ENCODE data around the gene MAD1L1. TPM values are rescaled to one million over a fixed set of nuclear protein-coding genes. Genes with fewer than 3 reads are reported as not detected.

Gene MAD1L1
- total RNA-seq, 1 experiment from 2014 or later = 38.5 TPM

DNA sequence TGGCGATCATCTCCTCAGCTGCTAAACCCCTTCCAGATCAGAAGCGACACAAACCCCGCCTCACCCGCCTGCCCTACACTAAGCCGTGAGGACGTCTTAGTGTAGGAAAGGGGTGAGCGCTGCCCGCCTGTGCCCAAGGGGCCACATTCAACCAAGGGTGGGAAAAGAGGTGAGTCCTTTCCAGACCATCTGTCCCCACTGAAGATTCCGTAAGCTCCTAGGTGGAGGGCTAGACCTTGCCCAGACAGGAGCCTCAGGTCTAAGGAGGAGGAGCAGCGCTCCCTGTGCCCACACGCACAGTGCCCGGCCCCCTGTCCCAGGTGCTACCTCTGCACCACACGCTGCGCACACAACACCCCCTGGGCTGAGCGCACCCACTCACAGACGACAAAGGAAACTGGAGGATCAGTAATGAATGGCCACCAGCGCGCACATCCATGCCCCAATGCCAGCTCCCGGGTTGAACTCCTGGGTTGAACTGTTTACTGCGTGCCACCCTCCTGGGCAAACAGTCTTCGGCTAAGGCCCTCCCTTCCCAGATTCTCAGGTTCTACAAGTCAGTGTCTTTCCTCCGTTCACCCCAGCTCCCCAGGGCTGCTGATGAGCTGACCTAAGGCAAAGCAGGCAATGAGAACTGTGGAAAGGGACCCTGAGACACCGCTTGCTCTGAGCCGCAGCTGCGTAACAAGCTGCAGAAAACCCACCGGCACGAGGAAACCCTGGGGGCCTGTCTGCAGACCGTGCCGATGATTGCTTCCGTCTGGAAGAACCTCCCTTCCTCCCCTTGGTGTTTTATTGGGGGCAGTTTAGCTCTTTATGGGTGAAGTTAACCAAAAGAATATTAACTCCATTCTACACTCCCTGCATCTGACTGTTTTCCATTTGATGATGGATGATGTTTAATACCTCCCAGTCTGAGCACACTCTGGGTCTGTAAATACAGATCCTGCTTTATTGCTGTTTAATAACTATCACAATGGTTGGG, 185.9 kb downstream of the MAD1L1 start:
- Histone ChIP-seq H2AFZ (ENCODE audit: low read depth, low read length, poor library complexity, severe bottlenecking) (no peak overlapping the region), H3K9me3 (ENCODE audit: control insufficient read depth in 1 of 2, insufficient read depth in 1 of 2, low read depth in 1 of 2, low read length in 2 of 2) (no peaks in the 10 kb centered on the region), H3K4me2 (ENCODE audit: low read length) (no peak overlapping the region), H3K27ac (ENCODE audit: low read depth, low read length) (no peak overlapping the region), H3K9ac (ENCODE audit: low read length) (no peak overlapping the region), H3K4me1 (ENCODE audit: control insufficient read depth in 1 of 2, insufficient read depth in 2 of 2, low read length in 2 of 2) (no peaks in the 10 kb centered on the region; a peak in 1 of 4 replicates), H3K4me3 (replicated peaks in 1 of 2; ENCODE audit: low read depth in 1 of 2, low read length in 2 of 2) (no peak overlapping the region), H3K27me3 (ENCODE audit: insufficient read depth, low read length) (no peaks in the 10 kb centered on the region), H4K20me1 (ENCODE audit: insufficient read depth) (no peaks in the 10 kb centered on the region), H3K9me2 (ENCODE audit: insufficient read depth) (no peaks in the 10 kb centered on the region), H3K79me2 (ENCODE audit: insufficient read depth, low read length) (no peaks in the 10 kb centered on the region; the same call in 1 of the 2 replicates), H3K36me3 (ENCODE audit: control insufficient read depth in 1 of 2, insufficient read depth in 2 of 2, low read length in 2 of 2) (no peaks in the 10 kb centered on the region)
- DNase-seq (ENCODE audit: low read depth, low spot score) (no peak), ATAC-seq (no peak)
- RAD21 ChIA-PET (ENCODE audit: low non-redundant PET in 1 of 2, low total read pairs in 2 of 2, uncharacterized antibody in 2 of 2, unreplicated experiment in 2 of 2) = no interaction called here
- TF ChIP-seq, protein P1, sequence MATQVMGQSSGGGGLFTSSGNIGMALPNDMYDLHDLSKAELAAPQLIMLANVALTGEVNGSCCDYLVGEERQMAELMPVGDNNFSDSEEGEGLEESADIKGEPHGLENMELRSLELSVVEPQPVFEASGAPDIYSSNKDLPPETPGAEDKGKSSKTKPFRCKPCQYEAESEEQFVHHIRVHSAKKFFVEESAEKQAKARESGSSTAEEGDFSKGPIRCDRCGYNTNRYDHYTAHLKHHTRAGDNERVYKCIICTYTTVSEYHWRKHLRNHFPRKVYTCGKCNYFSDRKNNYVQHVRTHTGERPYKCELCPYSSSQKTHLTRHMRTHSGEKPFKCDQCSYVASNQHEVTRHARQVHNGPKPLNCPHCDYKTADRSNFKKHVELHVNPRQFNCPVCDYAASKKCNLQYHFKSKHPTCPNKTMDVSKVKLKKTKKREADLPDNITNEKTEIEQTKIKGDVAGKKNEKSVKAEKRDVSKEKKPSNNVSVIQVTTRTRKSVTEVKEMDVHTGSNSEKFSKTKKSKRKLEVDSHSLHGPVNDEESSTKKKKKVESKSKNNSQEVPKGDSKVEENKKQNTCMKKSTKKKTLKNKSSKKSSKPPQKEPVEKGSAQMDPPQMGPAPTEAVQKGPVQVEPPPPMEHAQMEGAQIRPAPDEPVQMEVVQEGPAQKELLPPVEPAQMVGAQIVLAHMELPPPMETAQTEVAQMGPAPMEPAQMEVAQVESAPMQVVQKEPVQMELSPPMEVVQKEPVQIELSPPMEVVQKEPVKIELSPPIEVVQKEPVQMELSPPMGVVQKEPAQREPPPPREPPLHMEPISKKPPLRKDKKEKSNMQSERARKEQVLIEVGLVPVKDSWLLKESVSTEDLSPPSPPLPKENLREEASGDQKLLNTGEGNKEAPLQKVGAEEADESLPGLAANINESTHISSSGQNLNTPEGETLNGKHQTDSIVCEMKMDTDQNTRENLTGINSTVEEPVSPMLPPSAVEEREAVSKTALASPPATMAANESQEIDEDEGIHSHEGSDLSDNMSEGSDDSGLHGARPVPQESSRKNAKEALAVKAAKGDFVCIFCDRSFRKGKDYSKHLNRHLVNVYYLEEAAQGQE (IDR thresholded peaks at IDR 0.05; ENCODE audit: low read depth) = no peak
- TF ChIP-seq CBX3 (IDR thresholded peaks at IDR 0.05; ENCODE audit: low read depth) (no peak), ELF1 (IDR thresholded peaks at IDR 0.05; ENCODE audit: borderline replicate concordance, low read depth) (no peak), CEBPB (IDR thresholded peaks at IDR 0.05; ENCODE audit: low read depth) (no peak), ZFX (IDR thresholded peaks at IDR 0.05) (no peak), POLR2AphosphoS5 (IDR thresholded peaks at IDR 0.05; ENCODE audit: low read depth, low read length) (no peak), ZNF274 (IDR thresholded peaks at IDR 0.05; ENCODE audit: low read depth, low read length) (no peak), TCF7L2 (IDR thresholded peaks at IDR 0.05; ENCODE audit: borderline replicate concordance, extremely low read depth, insufficient read depth, insufficient read length) (no peak), POLR2A (IDR thresholded peaks at IDR 0.05; ENCODE audit: borderline replicate concordance, extremely low read depth, insufficient read depth, insufficient read length) (no peak), RAD21 (IDR thresholded peaks at IDR 0.05; ENCODE audit: low read depth) (no peak), FOSL1 (IDR thresholded peaks at IDR 0.05; ENCODE audit: low read depth) (no peak), SP1 (IDR thresholded peaks at IDR 0.05; ENCODE audit: low read depth) (no peak), SIN3A (IDR thresholded peaks at IDR 0.05; ENCODE audit: low read depth) (no peak), SRF (IDR thresholded peaks at IDR 0.05; ENCODE audit: low read depth) (no peak), EGR1 (IDR thresholded peaks at IDR 0.05; ENCODE audit: low read depth) (no peak)
- TF ChIP-seq, protein P2, sequence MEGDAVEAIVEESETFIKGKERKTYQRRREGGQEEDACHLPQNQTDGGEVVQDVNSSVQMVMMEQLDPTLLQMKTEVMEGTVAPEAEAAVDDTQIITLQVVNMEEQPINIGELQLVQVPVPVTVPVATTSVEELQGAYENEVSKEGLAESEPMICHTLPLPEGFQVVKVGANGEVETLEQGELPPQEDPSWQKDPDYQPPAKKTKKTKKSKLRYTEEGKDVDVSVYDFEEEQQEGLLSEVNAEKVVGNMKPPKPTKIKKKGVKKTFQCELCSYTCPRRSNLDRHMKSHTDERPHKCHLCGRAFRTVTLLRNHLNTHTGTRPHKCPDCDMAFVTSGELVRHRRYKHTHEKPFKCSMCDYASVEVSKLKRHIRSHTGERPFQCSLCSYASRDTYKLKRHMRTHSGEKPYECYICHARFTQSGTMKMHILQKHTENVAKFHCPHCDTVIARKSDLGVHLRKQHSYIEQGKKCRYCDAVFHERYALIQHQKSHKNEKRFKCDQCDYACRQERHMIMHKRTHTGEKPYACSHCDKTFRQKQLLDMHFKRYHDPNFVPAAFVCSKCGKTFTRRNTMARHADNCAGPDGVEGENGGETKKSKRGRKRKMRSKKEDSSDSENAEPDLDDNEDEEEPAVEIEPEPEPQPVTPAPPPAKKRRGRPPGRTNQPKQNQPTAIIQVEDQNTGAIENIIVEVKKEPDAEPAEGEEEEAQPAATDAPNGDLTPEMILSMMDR (IDR thresholded peaks at IDR 0.05 in 2 of 3, conservative IDR thresholded peaks at IDR 0.05 in 1 of 3; ENCODE audit: borderline replicate concordance in 1 of 3, insufficient read depth in 1 of 3, low read depth in 2 of 3, low read length in 2 of 3) = no peak
- TF ChIP-seq, protein P3, sequence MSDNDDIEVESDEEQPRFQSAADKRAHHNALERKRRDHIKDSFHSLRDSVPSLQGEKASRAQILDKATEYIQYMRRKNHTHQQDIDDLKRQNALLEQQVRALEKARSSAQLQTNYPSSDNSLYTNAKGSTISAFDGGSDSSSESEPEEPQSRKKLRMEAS (IDR thresholded peaks at IDR 0.05) = no peak
- TF ChIP-seq, protein P4, sequence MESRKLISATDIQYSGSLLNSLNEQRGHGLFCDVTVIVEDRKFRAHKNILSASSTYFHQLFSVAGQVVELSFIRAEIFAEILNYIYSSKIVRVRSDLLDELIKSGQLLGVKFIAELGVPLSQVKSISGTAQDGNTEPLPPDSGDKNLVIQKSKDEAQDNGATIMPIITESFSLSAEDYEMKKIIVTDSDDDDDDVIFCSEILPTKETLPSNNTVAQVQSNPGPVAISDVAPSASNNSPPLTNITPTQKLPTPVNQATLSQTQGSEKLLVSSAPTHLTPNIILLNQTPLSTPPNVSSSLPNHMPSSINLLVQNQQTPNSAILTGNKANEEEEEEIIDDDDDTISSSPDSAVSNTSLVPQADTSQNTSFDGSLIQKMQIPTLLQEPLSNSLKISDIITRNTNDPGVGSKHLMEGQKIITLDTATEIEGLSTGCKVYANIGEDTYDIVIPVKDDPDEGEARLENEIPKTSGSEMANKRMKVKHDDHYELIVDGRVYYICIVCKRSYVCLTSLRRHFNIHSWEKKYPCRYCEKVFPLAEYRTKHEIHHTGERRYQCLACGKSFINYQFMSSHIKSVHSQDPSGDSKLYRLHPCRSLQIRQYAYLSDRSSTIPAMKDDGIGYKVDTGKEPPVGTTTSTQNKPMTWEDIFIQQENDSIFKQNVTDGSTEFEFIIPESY (IDR thresholded peaks at IDR 0.05; ENCODE audit: extremely low read depth, insufficient replicate concordance, low read length) = no peak
- POLR2A ChIA-PET = no interaction called here
- intact Hi-C loops (cut with micrococcal nuclease) = no loop called here
- BruUV-seq (replicated peaks) = no TSS peak
- CTCF ChIA-PET = no interaction called here
